Activated CD4-positive, alpha-beta T cell treated with anti-CD3 and anti-CD28 coated beads, Interleukin-2, amount 50 U/mL, for 16 hours (primary cell): ENCODE data around the gene MXD1.

Source experiments
- DNase-seq: peaks from one replicate; pipeline ENCODE4 v3.0.0-alpha.2; 2020

The MXD1 gene

GRCh38 chr2:69955029-69955428 lies 40.1 kb downstream of the MXD1 start:
- DNase-seq = no peak

- DNase-seq = no peak
Measured at GRCh38 chr2:69956475-69956979, 41.6 kb downstream of the MXD1 start.

- DNase-seq = no peak
Measured at GRCh38 chr2:69957965-69958364, 43.1 kb downstream of the MXD1 start.

GRCh38 chr2:69958480-69958879 lies 43.6 kb downstream of the MXD1 start:
- DNase-seq = no peak

GRCh38 chr2:69959425-69959824 lies 44.5 kb downstream of the MXD1 start:
- DNase-seq = no peak

GRCh38 chr2:69960821-69961220 lies 45.9 kb downstream of the MXD1 start:
- no peak for DNase-seq

GRCh38 chr2:69961496-69961895 lies 46.6 kb downstream of the MXD1 start, which contains the start of gene ASPRV1:
Gene ASPRV1, minus strand, starts transcription at chr2:69961631. Its CDS starts 195 bp downstream, at chr2:69961436.
- no peak for DNase-seq

- DNase-seq = no peak
Measured at GRCh38 chr2:69962986-69963730, 48.2 kb downstream of the MXD1 start.

- DNase-seq = no peak
Measured at GRCh38 chr2:69964353-69964841, 49.5 kb downstream of the MXD1 start.

GRCh38 chr2:69965756-69966445 lies 51.0 kb downstream of the MXD1 start:
- DNase-seq = no peak

GRCh38 chr2:69966496-69966895 lies 51.6 kb downstream of the MXD1 start:
- no peak for DNase-seq

GRCh38 chr2:69968609-69969008 lies 53.7 kb downstream of the MXD1 start:
- no peak for DNase-seq

- no peak for DNase-seq
Measured at GRCh38 chr2:69969126-69969983, 54.4 kb downstream of the MXD1 start.

GRCh38 chr2:69969991-69970390 lies 55.1 kb downstream of the MXD1 start:
- DNase-seq = no peak

- no peak for DNase-seq
Measured at GRCh38 chr2:69972822-69973221, 57.9 kb downstream of the MXD1 start.

- no peak for DNase-seq
Measured at GRCh38 chr2:69973335-69973735, 58.4 kb downstream of the MXD1 start.

- DNase-seq = no peak
Measured at GRCh38 chr2:69975136-69975852, 60.4 kb downstream of the MXD1 start.

GRCh38 chr2:69975853-69976462 lies 61.0 kb downstream of the MXD1 start:
- DNase-seq = no peak

GRCh38 chr2:69977186-69977585 lies 62.3 kb downstream of the MXD1 start:
- no peak for DNase-seq

- no peak for DNase-seq
Measured at GRCh38 chr2:69977906-69978482, 63.1 kb downstream of the MXD1 start.
